ENCODE results near the gene CD300A.
"Not testable (repeated sequence)": the region's sequence is repeated elsewhere in the genome, so short reads cannot be mapped to it uniquely, and the experiment has no call there.

CD300A gene

DNA sequence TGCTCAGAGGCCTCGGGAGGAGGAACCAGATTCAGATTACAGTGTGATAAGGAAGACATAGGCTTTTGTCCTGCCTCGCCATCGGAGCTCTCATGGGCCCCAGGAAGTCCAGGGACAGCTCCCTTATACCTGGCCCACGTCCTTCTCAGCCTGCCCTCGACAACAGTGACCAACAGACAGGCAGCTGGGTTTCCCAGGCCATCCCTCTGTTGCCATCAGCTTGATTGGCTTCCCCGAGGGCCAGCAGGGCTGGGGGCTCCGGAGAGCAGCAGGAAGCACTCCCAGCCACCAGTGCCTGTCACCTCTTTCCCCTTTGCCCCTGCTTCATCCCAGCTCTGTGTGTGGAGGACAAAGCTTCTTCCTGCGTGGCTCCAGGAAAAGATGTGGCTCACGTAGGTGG is 17.6 kb downstream of the CD300A start:
- Histone ChIP-seq H3K4me3 (ENCODE audit: insufficient read length, low read depth) (no peak overlapping the region), H3K36me3 (ENCODE audit: insufficient read depth, insufficient read length, low read length) (no peaks in the 10 kb centered on the region), H3K27me3 (ENCODE audit: insufficient read depth, insufficient read length) (no peaks in the 10 kb centered on the region), H3K4me1 (ENCODE audit: insufficient read depth, insufficient read length) (no peaks in the 10 kb centered on the region), H3K9me3 (ENCODE audit: insufficient read depth, low read length) (peaks cover 12% of the 10 kb centered on the region; the same call in 1 of the 2 replicates), H3K9ac (ENCODE audit: insufficient read length, low read depth) (no peak overlapping the region)
- no peak for DNase-seq (ENCODE audit: low read depth, low spot score)
- no peak for TF ChIP-seq ZNF274 (IDR thresholded peaks at IDR 0.05; ENCODE audit: low read depth, low read length)
- TF ChIP-seq SUZ12 (IDR thresholded peaks at IDR 0.05; ENCODE audit: extremely low read depth, insufficient read depth, insufficient read length), result no peak
- no peak for TF ChIP-seq YY1 (IDR thresholded peaks at IDR 0.05; ENCODE audit: insufficient read depth, insufficient read length)

DNA sequence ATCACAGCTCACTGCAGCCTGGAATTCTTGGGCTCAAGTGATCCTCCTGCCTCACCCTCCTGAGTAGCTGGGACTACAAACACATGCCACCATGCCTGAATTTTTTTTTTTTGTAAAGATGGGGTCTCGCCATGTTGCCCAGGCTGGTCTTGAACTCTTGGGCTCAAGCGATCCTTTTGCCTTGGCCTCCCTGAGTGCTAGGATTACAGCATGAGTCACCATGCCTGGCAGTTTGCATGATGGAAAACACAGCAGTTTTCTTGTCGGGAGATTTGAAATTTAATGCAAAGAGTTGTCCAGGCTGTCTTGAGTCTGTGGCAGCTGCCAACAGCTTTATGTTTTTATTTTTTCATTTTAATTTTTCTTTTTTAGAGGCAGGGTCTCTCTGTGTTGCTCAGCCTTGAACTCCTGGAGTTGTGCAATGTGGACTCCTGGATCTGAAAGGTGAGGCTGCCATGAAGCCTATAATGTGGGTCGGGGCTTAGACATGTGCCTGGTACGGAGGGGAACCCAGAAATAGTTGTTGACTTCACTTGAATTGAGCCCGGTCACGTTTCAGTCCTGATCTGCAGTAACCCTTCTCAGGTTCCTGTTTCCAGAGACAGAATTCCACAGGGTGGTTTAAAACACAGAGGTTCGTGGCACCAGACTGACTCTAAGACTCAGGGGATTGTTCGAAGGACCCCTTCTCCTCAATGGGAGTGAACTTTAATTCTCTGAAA is 18.7 kb downstream of the CD300A start:
- H3K27me3 ChIP-seq (ENCODE audit: insufficient read depth, insufficient read length), result no peaks in the 10 kb centered on the region
- no peak for TF ChIP-seq ZNF274 (IDR thresholded peaks at IDR 0.05; ENCODE audit: low read depth, low read length)
- TF ChIP-seq YY1 (IDR thresholded peaks at IDR 0.05; ENCODE audit: insufficient read depth, insufficient read length), result no peak
- TF ChIP-seq SUZ12 (IDR thresholded peaks at IDR 0.05; ENCODE audit: extremely low read depth, insufficient read depth, insufficient read length), result no peak
- no peak overlapping the region for H3K9ac ChIP-seq (ENCODE audit: insufficient read length, low read depth)
- H3K4me3 ChIP-seq (ENCODE audit: insufficient read length, low read depth), result no peak overlapping the region
- H3K4me1 ChIP-seq (ENCODE audit: insufficient read depth, insufficient read length), result no peaks in the 10 kb centered on the region
- H3K36me3 ChIP-seq (ENCODE audit: insufficient read depth, insufficient read length, low read length), result no peaks in the 10 kb centered on the region
- DNase-seq (ENCODE audit: low read depth, low spot score), result no peak
- peaks cover 12% of the 10 kb centered on the region; the same call in 1 of the 2 replicates for H3K9me3 ChIP-seq (ENCODE audit: insufficient read depth, low read length)

- Histone ChIP-seq H3K27me3 (ENCODE audit: insufficient read depth, insufficient read length) (no peaks in the 10 kb centered on the region), H3K9ac (ENCODE audit: insufficient read length, low read depth) (no peak overlapping the region), H3K36me3 (ENCODE audit: insufficient read depth, insufficient read length, low read length) (no peaks in the 10 kb centered on the region), H3K4me1 (ENCODE audit: insufficient read depth, insufficient read length) (no peaks in the 10 kb centered on the region), H3K4me3 (ENCODE audit: insufficient read length, low read depth) (no peak overlapping the region), H3K9me3 (ENCODE audit: insufficient read depth, low read length) (peaks cover 12% of the 10 kb centered on the region; the same call in 1 of the 2 replicates)
- DNase-seq (ENCODE audit: low read depth, low spot score), result no peak
- no peak for TF ChIP-seq ZNF274 (IDR thresholded peaks at IDR 0.05; ENCODE audit: low read depth, low read length)
- TF ChIP-seq SUZ12 (IDR thresholded peaks at IDR 0.05; ENCODE audit: extremely low read depth, insufficient read depth, insufficient read length), result no peak
- no peak for TF ChIP-seq YY1 (IDR thresholded peaks at IDR 0.05; ENCODE audit: insufficient read depth, insufficient read length)
These were observed 19.4 kb downstream of the CD300A start for GRCh38 chr17:74485841-74486240.

DNA sequence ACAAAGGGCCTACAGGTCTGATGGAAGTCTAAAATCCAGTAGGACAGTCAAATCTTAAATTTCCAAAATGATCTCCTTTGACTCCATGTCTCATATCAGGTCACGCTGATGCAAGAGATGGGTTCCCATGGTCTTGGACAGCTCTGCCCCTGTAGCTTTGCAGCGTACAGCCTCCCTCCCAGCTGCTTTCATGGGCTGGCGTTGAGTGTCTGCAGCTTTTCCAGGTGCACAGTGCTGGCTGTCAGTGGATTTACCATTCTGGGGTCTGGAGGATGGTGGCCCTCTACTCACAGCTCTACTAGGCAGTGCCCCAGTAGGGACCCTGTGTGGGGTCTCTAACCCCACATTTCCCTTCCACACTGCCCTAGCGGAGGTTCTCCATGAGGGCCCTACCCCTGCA is 21.8 kb downstream of the CD300A start:
- H3K27me3 ChIP-seq (ENCODE audit: insufficient read depth, insufficient read length); H3K9ac ChIP-seq (ENCODE audit: insufficient read length, low read depth); DNase-seq (ENCODE audit: low read depth, low spot score); H3K4me1 ChIP-seq (ENCODE audit: insufficient read depth, insufficient read length); H3K36me3 ChIP-seq (ENCODE audit: insufficient read depth, insufficient read length, low read length); H3K4me3 ChIP-seq (ENCODE audit: insufficient read length, low read depth): not testable (repeated sequence)
- peaks cover 12% of the 10 kb centered on the region; the same call in 1 of the 2 replicates for H3K9me3 ChIP-seq (ENCODE audit: insufficient read depth, low read length)

- no peak for TF ChIP-seq YY1 (IDR thresholded peaks at IDR 0.05; ENCODE audit: insufficient read depth, insufficient read length)
- TF ChIP-seq ZNF274 (IDR thresholded peaks at IDR 0.05; ENCODE audit: low read depth, low read length), result no peak
- no peak for TF ChIP-seq SUZ12 (IDR thresholded peaks at IDR 0.05; ENCODE audit: extremely low read depth, insufficient read depth, insufficient read length)
- Histone ChIP-seq H3K36me3 (ENCODE audit: insufficient read depth, insufficient read length, low read length) (no peaks in the 10 kb centered on the region), H3K9ac (ENCODE audit: insufficient read length, low read depth) (no peak overlapping the region), H3K27me3 (ENCODE audit: insufficient read depth, insufficient read length) (no peaks in the 10 kb centered on the region), H3K4me1 (ENCODE audit: insufficient read depth, insufficient read length) (no peaks in the 10 kb centered on the region), H3K9me3 (ENCODE audit: insufficient read depth, low read length) (peaks cover 12% of the 10 kb centered on the region; the same call in 1 of the 2 replicates), H3K4me3 (ENCODE audit: insufficient read length, low read depth) (no peak overlapping the region)
- no peak for DNase-seq (ENCODE audit: low read depth, low spot score)
These were observed 24.3 kb downstream of the CD300A start for GRCh38 chr17:74490716-74491115.

GRCh38 chr17:74491626-74492025 is 25.2 kb downstream of the CD300A start:
- no peak for DNase-seq (ENCODE audit: low read depth, low spot score)
- Histone ChIP-seq H3K4me3 (ENCODE audit: insufficient read length, low read depth) (no peak overlapping the region), H3K4me1 (ENCODE audit: insufficient read depth, insufficient read length) (no peaks in the 10 kb centered on the region), H3K36me3 (ENCODE audit: insufficient read depth, insufficient read length, low read length) (no peaks in the 10 kb centered on the region), H3K9ac (ENCODE audit: insufficient read length, low read depth) (no peak overlapping the region), H3K9me3 (ENCODE audit: insufficient read depth, low read length) (peaks cover 12% of the 10 kb centered on the region; the same call in 1 of the 2 replicates), H3K27me3 (ENCODE audit: insufficient read depth, insufficient read length) (no peaks in the 10 kb centered on the region)
- TF ChIP-seq YY1 (IDR thresholded peaks at IDR 0.05; ENCODE audit: insufficient read depth, insufficient read length) (no peak), SUZ12 (IDR thresholded peaks at IDR 0.05; ENCODE audit: extremely low read depth, insufficient read depth, insufficient read length) (no peak), ZNF274 (IDR thresholded peaks at IDR 0.05; ENCODE audit: low read depth, low read length) (no peak)

GRCh38 chr17:74493331-74493833 is 26.9 kb downstream of the CD300A start:
- H3K9me3 ChIP-seq (ENCODE audit: insufficient read depth, low read length), result peaks cover 4% of the 10 kb centered on the region; the same call in 1 of the 2 replicates
- no peaks in the 10 kb centered on the region for H3K4me1 ChIP-seq (ENCODE audit: insufficient read depth, insufficient read length)
- H3K36me3 ChIP-seq (ENCODE audit: insufficient read depth, insufficient read length, low read length), result no peaks in the 10 kb centered on the region
- H3K27me3 ChIP-seq (ENCODE audit: insufficient read depth, insufficient read length), result no peaks in the 10 kb centered on the region
- DNase-seq (ENCODE audit: low read depth, low spot score), result peak; percentile 60
- H3K9ac ChIP-seq (ENCODE audit: insufficient read length, low read depth), result no peak overlapping the region
- TF ChIP-seq ZNF274 (IDR thresholded peaks at IDR 0.05; ENCODE audit: low read depth, low read length), result no peak
- H3K4me3 ChIP-seq (ENCODE audit: insufficient read length, low read depth), result no peak overlapping the region
